NCI-H1092 (cell line): Measurements from ENCODE around the gene C15orf39.
"Not testable (repeated sequence)": the region's sequence is repeated elsewhere in the genome, so short reads cannot be mapped to it uniquely, and the experiment has no call there.

Source experiments
- DNase-seq: peaks from one replicate; lab custom pipeline; 2025; lab: John Stamatoyannopoulos, UW

The C15orf39 gene

DNA sequence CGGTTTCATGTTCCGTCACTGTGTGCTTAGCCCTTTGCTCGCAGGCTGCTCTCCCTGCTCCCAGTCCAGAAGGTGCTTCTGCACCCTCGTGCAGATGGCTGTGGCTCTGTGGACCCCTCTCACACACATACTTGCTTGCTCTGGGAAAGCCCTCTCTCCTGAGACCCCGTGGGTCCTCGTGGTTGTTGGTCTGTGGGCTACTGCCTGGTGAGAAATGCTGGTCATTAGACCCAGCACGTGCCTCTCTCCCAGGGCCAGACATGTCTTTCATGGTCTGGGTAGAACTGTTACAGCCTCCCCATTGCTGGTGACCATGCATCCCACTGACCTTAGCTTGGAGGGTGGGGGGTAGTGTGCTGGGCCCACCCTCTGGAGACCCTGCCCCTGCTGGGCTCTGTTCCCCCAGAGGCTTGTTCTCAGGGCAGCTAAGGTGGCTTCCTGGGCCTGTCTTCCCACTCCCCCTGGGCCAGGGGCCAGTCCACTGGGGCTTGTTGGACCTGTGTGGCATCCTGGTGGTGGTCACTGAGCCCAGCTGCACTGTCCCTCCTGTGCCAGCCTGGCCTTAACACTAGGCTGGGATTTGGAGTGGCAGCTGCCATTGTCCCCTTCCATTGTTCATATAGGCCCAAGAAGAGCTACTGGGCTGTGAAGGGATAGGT is 10.6 kb downstream of the C15orf39 start:
- DNase-seq, result no peak

DNA sequence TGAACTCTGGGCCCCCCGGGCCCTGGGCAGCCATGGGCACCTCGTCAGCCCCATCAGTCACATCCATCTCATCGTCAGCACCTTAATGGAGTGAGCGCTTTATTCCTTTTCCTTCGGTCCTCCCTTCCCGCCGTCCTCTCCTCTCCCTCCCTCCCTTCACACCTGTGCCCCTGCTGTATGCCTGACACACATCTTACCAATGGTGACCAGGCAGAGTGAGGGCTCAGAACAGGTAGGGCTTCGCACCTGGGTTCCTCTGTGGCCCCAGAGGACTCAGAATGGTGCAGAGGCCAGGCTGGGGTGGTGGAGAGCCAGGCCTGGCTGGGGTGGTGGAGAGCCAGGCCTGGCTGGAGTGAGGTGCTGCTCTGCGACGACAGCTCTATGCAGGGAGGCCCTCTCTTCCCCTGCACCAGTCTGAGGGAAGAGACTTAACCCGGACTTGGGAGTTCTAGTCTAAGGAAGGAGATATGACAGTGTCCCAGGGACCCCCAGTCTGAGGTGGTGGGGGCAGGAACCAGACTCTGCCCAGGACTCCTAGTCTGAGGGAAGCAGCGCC is 11.6 kb downstream of the C15orf39 start:
- no peak for DNase-seq

DNA sequence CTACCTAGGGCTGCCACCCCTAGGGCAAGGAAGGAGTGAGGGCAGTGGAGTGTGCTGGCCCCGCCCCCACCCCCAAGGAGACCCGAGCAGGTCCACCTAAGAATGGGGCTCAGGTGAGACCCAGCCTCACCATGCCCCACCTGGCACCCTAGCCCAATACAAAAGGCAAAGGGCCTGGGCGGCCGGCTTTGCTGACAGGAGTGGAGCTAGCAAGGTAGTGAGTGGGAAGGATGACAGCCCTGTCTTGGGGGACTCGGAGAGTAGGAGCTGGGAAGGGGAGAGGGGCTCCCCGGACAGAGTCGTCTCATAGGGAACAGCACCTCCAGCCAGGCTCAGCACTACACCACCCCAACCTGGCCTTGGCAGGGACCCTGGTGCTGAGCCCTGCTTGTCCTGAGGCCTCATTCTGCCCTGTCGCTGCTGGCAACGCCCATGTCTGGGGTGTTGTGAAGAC is 12.1 kb downstream of the C15orf39 start:
- DNase-seq, result no peak

DNA sequence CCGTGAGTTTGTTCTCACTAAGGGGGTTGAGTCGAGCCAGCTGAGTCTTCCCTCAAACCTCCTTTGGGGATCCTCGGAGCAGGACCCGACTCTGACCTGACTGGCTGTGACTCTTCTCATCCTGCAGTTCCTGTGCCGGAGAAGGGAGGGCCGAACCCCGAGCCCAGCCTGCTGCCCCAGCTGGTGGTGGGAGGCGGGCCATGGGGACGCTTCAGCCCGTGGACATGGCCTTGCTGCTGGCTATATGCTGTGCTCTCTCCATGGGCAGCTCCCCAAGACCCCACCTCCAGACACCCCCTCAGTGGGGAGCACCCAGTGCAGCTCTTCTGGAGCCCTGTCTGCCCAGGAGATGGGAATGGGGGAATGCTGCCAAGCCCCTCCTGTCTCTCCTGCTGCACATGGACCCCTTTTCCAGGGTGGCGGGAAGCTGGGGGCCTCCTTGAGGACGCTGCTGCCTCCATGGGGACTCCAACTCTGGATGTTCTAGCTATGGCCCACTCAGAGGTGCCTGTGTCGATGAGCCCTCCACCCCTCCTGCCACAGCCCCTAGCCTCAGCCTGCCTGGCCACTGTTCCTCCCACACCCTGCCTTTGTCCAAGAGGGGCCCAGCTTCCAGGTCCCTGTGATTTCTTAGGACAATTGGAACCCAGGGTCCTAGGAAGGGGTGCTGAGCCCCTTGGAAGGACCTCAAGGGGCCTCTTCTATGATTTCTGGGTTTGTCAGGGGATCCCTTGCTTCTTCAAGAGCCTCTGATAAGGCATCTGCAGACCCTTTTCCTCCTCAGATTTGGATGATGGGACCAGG is 12.8 kb downstream of the C15orf39 start:
- no peak for DNase-seq

DNA sequence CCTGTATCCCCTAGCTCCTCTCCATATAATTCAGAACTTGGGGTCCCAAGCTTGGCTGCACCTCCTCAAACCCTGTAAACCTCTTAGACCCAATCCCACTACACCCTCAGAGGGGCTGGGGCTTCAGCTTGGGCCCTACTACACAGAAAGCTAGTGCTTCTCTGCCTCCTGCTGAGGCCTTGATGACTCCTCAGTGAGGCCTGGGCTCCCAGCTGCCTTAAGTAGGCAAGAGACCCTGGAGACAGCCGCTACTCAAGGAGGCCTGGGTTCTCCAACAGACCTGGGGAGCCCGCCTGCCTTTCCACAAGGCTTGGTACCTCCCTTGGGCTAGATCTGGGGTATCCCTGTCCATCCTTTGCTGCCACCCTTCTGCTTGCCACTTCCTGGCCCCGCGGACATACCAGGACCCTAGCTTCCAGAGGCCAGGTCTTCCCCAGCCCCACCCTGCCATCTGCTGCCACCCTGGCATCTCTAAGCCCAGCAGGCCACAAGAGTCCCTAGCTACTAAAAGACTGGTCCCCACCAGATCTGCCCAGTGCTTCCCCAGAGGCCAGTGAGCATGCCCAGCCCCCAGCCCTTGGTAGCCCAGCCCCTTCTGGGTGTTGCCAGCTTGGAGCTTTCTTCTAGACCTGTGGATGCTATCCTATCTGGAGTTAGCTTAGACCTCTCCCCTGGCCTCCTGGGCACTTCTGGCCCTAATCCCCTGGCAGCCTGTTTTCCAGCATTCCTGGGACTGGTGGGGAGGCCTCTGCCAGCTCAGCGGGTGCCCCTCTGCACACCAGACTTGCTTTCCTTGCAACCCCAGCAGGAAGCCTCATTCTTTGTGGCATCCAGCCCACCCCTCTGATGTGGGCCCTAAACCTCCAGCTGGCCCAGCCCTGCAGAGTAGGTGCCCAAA is 13.7 kb downstream of the C15orf39 start:
- no peak for DNase-seq

DNA sequence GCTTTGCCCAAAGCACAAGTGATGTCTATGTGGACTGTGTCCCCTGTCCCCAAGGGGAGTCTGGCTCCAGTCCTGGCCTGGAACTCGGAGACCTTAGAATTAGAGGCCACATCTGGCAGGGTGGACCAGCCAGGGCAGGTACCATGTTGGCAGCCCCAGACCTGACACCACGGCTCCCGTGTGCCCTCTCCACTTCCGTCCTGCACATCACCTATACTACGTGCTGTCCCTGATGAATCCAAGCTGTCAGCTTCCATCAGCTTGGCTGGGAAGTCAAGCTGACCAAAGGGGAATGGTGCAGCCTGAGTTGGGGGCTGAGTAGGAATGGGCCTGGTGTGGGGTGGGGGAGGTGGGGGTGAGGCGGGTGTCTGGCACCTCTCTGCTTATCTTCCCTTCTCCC is 15.3 kb downstream of the C15orf39 start:
- DNase-seq, result no peak

DNA sequence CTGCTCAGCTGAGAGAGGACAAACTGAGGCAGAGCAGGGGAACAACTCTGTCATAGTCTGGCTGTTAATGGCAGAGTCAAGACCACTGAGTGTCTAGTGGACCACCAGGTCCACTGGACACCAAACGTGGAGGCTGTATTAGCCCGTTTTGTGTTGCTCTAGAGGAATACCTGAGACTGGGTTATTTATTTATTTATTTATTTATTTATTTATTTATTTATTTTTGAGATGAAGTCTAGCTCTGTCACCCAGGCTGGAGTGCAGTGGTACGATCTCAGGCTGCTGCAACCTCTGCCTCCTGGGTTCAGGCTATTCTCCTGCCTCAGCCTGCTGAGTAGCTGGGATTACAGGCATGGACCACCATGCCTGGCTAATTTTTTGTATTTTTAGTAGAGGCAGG is 15.9 kb downstream of the C15orf39 start:
- DNase-seq, result not testable (repeated sequence)

DNA sequence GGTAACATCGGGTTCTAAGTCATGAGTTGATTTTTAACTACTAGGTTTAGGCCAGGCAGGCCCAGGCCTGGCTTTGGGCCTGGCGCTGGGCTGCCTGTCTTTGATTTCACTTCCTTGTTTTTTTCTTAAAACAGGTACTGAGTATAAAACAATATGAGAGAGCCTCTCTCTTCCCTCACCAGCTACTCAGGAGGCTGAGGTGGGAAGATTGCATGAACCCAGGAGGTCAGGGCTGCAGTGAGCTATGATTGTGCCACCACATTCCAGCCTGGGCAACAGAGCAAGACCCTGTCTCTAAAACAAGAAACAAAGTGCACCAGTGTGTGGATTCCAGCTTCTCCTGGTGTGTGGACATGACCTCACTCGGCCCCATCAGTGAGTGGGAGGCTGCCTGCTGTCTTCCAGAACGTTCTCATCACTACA is 17.8 kb downstream of the C15orf39 start:
- not testable (repeated sequence) for DNase-seq

DNA sequence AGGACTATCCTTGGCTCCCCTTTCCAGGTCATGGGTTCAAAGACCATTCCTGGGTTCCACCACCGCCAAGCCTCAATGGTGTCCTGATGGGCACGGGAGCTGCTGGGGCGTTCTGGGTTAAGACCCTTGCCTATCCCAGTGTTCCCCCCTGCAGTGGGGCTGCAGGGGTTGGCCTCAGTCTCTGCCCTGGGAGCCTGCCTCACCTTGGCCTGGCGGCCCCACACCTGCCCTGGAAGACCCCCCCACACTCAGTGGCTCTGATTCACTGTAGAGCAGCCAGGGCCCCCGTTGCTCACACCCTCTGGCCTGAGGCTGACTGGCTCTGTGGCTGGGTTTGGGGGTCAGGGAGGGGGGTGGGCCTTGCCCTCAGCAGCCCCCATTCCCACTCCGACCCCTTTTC is 22.0 kb downstream of the C15orf39 start:
- DNase-seq, result no peak

DNA sequence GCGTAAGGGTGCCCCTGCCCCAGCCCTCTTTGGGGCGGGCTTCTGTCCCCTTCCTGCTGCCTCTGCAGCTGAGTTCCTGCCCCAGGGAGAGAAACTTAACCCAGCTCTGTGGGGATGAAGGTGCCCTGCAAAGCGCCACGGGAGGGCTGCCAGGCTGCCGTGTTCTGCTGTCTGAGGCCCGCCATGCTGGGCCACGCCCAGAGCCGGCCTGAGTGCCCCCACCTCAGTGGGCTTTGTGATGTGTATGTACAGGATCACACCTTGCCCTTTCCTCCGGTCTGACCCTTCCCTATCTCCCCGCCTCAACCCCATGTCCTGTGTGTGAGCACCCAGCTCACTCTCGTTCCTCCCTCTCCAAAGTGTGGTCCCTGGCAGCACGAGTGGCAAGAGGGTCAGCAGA is 22.6 kb downstream of the C15orf39 start:
- DNase-seq, result no peak

DNA sequence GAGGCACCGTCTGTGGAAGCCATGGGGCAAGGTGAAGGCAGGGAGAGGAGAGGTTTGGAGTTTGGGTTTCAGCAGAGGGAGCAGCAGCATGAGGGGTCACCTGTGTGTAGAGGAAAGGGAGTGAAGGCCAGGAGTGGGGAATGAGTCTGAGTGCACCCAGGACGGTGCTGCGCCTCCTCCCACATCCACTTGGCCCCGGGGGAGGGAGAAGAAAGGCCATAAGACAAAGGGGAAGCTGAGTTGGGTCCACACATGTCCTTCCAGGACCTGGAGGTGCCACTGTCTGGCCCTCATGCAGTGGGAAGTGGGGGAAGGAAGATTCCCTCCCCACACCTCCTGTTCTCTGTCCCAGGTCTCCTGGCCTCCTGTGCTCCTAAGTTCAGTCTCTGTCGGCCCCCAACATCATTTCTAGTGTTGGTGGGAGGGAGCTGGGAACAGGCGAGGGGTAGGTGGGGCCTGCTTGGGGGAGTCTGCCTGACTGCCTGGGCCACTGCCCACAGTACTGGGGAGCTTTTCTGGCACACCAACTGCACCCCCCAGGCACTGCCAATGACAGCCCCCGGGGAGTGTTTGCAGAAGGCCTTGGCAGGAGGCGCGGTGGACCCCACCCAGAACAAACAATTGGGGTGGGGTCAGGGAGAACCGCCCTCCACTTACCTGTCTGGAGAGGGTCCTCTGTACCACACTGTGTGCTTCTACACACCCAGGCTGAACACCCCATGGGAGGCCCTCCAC is 23.6 kb downstream of the C15orf39 start:
- not testable (repeated sequence) for DNase-seq

DNA sequence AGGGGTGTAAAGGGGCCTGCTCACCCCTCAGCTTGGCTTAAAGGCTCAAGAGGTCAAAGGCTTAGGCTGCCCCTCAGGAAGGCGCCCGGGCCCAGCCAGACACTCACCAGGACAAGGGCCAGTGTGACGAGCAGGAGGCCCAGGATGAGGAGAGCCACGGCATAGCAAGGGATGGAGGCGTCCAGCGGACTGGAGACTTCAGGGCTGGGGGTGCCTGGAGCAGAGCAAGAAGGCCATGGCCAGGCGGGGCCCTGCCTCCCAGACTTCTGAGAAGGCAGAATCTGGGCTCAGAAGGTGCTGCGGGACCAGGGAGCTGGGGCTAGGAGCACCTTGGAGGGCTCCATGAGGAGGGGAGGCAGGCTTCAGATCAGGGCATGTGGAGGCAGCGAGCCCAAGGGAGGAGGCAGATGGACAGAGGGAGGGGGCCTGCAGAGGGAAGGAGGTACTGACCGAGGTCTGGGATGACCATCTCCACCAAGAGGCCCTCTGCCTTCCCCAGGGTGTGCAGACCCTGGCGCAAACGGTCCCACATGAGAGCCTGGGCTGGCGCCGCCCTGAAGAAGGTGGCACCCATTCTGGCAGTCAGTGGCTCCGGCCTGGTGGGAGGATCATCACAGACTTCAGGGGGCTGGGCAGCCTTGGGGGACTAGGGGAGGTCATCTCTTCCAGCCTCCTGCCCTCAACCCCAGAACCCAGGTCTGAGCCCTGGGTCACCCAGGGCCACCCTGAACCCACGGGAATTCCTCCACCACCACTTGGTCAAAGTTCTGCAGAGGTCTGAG is 24.5 kb downstream of the C15orf39 start:
- DNase-seq, result no peak

DNA sequence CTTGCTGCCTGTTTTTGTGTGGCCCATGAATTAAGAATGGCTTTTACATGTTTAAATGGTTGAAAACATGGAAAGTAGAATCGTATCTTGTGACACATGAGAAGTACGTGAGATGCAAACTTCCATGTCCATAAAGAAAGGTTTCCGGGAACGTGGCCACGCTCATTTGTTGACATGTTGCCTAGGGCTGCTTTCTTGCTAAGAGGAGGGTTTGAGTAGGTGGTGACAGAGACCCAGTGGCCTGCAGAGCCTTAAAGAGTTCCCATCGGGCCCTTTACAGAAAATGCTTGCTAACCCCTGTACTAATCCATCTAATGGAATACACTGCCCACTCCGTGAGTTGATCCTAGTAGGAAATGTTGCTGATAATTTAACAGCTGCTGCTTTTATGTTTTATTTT is 25.4 kb downstream of the C15orf39 start:
- not testable (repeated sequence) for DNase-seq

DNA sequence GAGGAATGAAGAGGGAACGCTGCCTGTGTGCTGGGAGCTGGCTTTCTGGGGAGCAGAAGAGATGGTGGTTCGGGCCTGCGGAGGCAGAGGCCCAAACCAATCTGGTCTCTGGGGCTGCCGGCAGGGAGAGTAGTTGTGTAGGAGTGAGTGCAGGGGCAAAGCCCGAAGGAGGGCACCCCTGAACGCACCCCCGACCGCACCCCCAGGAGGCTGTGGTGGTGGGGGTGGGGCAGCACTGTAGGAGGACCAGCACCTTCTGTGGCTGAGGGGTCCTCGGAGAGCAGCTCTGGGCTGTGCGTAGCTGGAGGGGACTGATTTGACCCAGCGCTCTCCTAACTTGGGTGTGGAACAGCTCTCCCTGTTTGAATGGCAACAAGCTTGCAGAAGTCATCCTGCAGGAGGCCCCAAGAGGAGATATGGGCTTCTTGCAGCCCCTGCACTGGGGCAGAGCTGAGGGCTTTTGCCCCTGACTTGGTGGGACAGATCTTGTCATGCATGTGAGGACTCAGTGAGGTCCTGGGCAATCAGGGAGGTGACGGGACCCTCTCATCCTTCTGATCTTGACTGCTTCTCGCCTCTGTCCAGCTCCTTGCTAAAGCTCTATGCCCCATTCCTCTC is 26.1 kb downstream of the C15orf39 start:
- DNase-seq, result no peak

DNA sequence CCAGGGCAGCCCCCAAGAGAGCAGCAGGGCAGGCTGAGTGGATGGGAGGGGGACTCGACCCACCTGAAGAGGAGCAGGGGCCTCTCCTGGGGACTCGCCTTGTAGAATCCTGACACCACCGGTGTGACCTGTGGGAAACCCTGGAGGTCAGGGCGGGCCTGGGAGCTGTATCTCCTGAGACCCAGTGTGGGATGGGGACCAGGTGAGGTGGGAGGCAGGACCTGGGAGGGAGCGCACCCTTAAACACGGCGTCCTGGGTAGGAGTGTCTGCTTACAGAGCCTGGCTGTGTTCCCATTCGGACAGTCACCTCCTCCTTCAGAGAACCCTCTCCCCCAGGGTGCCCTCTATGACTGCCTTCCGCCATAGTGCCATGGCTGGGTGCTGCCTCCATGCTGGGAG is 27.1 kb downstream of the C15orf39 start:
- DNase-seq, result no peak

DNA sequence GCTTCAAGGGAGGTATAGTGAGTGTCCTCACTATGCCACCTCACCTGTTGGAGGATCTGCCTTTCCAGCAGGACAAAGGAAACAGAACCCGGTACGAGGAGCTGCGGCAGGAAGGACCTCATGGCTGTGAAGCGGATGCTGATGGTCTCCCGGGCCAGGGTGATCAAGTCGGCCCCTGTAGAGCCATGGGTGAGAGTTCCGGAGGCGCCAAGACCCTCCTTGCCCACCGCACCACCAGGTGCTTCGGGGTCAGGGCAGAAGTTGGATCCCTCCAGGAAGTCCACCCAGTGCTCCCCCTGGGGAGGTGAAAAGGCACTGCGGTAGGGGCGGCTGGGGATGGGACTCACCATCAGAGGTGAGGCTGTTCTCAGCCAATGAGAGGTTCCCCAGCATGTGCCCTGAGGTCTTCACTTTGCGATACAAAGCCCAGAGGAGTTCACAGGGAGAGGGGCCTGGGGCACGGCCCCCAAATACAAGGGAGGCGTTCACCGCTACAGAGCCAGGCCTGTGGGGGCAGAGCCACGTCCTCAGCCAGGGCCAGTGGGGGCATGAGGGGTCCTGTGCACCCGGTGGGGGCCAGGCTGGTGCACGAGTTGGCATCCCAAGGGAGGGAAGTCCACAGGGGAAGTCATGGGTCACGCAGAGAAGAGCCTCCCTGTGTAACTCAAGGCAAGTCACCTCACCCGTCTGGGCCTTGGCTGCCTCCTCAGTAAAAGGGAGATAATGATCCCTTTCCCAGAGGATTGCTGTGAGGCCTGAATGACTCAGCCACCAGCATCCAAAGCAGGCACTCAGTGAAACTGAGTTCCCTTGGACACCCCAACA is 27.7 kb downstream of the C15orf39 start:
- no peak for DNase-seq

DNA sequence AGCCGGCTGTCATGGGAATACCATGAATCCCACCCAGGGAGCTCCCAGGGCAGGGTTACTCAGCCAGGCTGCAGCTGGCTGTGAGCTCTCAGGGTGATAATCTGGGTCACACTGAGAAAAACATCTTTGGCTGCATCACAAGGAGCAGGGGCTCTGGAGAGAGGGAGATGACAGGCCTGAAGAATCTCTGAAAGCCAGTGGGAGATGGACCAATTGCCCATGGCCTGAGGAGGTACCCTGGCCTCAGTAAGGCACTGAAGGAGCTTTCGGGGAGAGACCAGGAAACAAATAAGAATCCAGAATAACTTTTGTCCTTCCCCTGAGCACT is 28.3 kb downstream of the C15orf39 start:
- DNase-seq, result no peak

DNA sequence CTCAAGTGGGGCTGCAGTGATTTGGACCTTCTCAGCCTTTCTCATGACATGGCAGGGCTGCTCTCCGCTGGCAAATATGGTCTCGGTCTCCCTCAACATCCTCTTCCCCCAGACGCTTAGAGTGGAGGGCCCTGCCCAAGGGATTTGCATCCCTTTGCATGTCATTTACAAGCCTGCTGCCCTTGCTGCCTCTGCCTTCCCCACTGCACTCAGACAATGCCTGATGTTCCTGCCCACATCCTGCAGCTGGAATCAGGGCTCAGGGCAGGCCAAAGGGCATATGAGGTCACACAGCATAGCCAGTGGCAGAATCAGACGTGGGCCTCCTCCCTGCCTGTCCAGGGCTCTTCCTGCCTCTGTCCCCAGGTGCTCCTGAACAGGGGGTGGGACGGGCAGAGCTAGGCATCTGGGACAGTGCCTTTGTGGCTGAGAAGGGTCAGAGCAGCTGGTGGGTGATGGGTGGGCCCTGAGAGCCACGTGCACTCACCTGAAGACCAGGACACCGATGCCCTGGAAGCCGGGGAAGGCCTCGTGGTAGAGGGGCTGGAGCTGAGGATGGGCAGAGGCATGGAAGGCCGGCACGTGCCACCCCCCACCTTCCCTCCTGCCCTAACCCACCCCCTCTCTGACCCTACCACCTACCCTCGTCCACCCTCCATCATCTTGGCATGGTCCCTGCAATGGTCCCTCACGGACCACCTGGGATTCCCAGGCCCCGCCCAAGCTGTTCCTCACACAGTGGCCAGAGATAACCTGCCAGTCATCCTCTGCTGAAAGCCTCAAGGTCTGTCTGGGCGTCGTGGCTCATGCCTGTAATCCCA is 29.1 kb downstream of the C15orf39 start:
- DNase-seq, result no peak

DNA sequence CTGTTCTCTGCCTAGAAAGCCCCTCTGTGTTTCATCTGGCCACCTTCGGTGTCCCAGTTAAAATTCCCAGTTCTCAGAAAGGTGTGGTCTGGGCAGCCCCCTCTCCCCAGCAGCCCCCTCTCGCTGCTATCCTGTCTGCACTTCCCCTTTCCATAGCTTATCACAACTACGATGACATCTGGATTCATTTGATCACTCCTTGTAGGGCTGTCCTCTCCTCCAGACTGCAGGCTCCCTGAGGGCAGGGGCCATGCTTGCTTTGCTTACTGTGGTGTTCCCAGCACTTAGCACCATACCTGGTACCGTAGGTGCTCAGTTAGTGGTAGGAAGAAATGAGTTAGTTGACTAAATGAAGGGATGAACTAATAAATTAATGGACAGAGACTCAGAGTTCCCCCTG is 30.2 kb downstream of the C15orf39 start:
- DNase-seq, result no peak
